Vagina (tissue), 2 donors: ENCODE measurements around the gene ALDH16A1. TPM values are rescaled to one million over a fixed set of nuclear protein-coding genes. Genes with fewer than 3 reads are reported as not detected.
A peak's percentile ranks its signal among the peaks of the same experiment; 100 is the strongest.

Source experiments
- DNase-seq, 2 donors: peaks; one replicate each; pipeline ENCODE4 v3.0.0-alpha.2; 2017; ENCODE audit errors: extremely low spot score in 2 of 2
- H3K27ac ChIP-seq: fragments of 200-600 bp; sonication (generic); one replicate; pipeline ENCODE4 v1.5.1; 2019
- H3K27me3 ChIP-seq: fragments of 200-600 bp; sonication (generic); one replicate; pipeline ENCODE4 v1.5.1; 2019
- H3K36me3 ChIP-seq, 2 donors: fragments of 200-600 bp; sonication (generic); one replicate each; pipeline ENCODE4 v1.5.1; 2017 to 2019
- H3K4me1 ChIP-seq: fragments of 200-600 bp; sonication (generic); one replicate; pipeline ENCODE4 v1.5.1; 2019
- H3K4me3 ChIP-seq, 2 donors: fragments of 200-600 bp; sonication (generic); 1 replicate in 1 of 2; 2 replicates in 1 of 2; pipeline ENCODE4 v1.5.1; 2016 to 2019
- H3K9me3 ChIP-seq: fragments of 200-600 bp; sonication (generic); one replicate; pipeline ENCODE4 v1.5.1; 2019
- CTCF ChIP-seq, 3 experiments: fragments of 450-650 bp in 2 of 3; fragments of 200-600 bp in 1 of 3; sonication (generic) in 1 of 3; IDR thresholded peaks; one replicate each; pipeline ENCODE4 v1.5.1; 2017 to 2019; ENCODE audit warnings: antibody characterized with exemption in 3 of 3, mild to moderate bottlenecking in 2 of 3, moderate library complexity in 2 of 3
- POLR2A ChIP-seq, 2 donors: fragments of 450-650 bp; IDR thresholded peaks; one replicate each; pipeline ENCODE4 v1.6.1; 2017; ENCODE audit warnings: antibody characterized with exemption in 2 of 2, mild to moderate bottlenecking in 2 of 2, moderate library complexity in 2 of 2
- POLR2AphosphoS5 ChIP-seq, 2 donors: sonication (generic); formaldehyde crosslinking; IDR thresholded peaks; one replicate each; pipeline ENCODE4 v1.9.0; 2017; ENCODE audit warnings: antibody characterized with exemption in 2 of 2, mild to moderate bottlenecking in 2 of 2, low read depth in 1 of 2; ENCODE audit not compliant: insufficient read depth in 1 of 2
- intact Hi-C: fragments of 100-400 bp; cut with DNase I; formaldehyde crosslinking; loops from one replicate; pipeline ENCODE4 v1.15.1; 2023
- total RNA-seq: library from RNA; depleted of rRNA; stranded (reverse); fragments of >200 nt; gene quantifications from one replicate; pipeline ENCODE4 v1.2.3, GENCODE V29; 2016

Gene ALDH16A1
- total RNA-seq, 1 donor from 2014 or later: 29.5 TPM

- Histone ChIP-seq H3K4me3 (peak overlapping the region; percentile 73 to 74), H3K4me1 (peaks cover 35% of the 10 kb centered on the region), H3K36me3 (peaks cover 5% of the 10 kb centered on the region in 2 donors), H3K9me3 (no peaks in the 10 kb centered on the region), H3K27ac (peak overlapping the region; percentile 95), H3K27me3 (no peaks in the 10 kb centered on the region)
- DNase-seq: no peak
- intact Hi-C loops: no loop called here
- no peak for TF ChIP-seq CTCF (IDR thresholded peaks at IDR 0.05)
- no peak for TF ChIP-seq POLR2A (IDR thresholded peaks at IDR 0.05)
- no peak for TF ChIP-seq POLR2AphosphoS5 (IDR thresholded peaks at IDR 0.05; ENCODE audit: insufficient read depth in 1 of 2, low read depth in 1 of 2)
Observed at GRCh38 chr19:49512970-49513745, 60.1 kb downstream of the ALDH16A1 start.

- no peak for DNase-seq
- intact Hi-C loops: no loop called here
- no peak for TF ChIP-seq CTCF (IDR thresholded peaks at IDR 0.05)
- TF ChIP-seq POLR2A (IDR thresholded peaks at IDR 0.05): no peak
- TF ChIP-seq POLR2AphosphoS5 (IDR thresholded peaks at IDR 0.05; ENCODE audit: insufficient read depth in 1 of 2, low read depth in 1 of 2): no peak
- Histone ChIP-seq H3K27ac (peak overlapping the region; percentile 95), H3K9me3 (no peaks in the 10 kb centered on the region), H3K36me3 (peaks cover 5% of the 10 kb centered on the region in 2 donors), H3K4me1 (peaks cover 35% of the 10 kb centered on the region), H3K27me3 (no peaks in the 10 kb centered on the region), H3K4me3 (peak overlapping the region; percentile 73 to 74)
Observed at GRCh38 chr19:49513746-49514118, 60.7 kb downstream of the ALDH16A1 start.

- intact Hi-C loops: no loop called here
- peak overlapping the region; percentile 73 to 74 for H3K4me3 ChIP-seq
- H3K4me1 ChIP-seq: peaks cover 35% of the 10 kb centered on the region
- no peaks in the 10 kb centered on the region for H3K9me3 ChIP-seq
- no peaks in the 10 kb centered on the region for H3K27me3 ChIP-seq
- H3K36me3 ChIP-seq: peaks cover 5% of the 10 kb centered on the region in 2 donors
- TF ChIP-seq POLR2A (IDR thresholded peaks at IDR 0.05) (no peak), CTCF (IDR thresholded peaks at IDR 0.05) (no peak), POLR2AphosphoS5 (IDR thresholded peaks at IDR 0.05; ENCODE audit: insufficient read depth in 1 of 2, low read depth in 1 of 2) (no peak)
- peak overlapping the region; percentile 95 for H3K27ac ChIP-seq
- no peak for DNase-seq
Observed at GRCh38 chr19:49514151-49514550, 61.1 kb downstream of the ALDH16A1 start.

GRCh38 chr19:49515767-49516166, 62.7 kb downstream of the ALDH16A1 start:
- no peak for TF ChIP-seq POLR2AphosphoS5 (IDR thresholded peaks at IDR 0.05; ENCODE audit: insufficient read depth in 1 of 2, low read depth in 1 of 2)
- TF ChIP-seq CTCF (IDR thresholded peaks at IDR 0.05): no peak
- TF ChIP-seq POLR2A (IDR thresholded peaks at IDR 0.05): no peak
- Histone ChIP-seq H3K4me1 (peaks cover 35% of the 10 kb centered on the region), H3K4me3 (no peak overlapping the region), H3K36me3 (peaks cover 5% of the 10 kb centered on the region in 2 donors), H3K27ac (no peak overlapping the region), H3K27me3 (no peaks in the 10 kb centered on the region), H3K9me3 (no peaks in the 10 kb centered on the region)
- no peak for DNase-seq
- intact Hi-C loops: no loop called here

GRCh38 chr19:49518033-49518432, 65.0 kb downstream of the ALDH16A1 start:
- peaks cover 5% of the 10 kb centered on the region in 2 donors for H3K36me3 ChIP-seq
- intact Hi-C loops: no loop called here

More at GRCh38 chr19:49518033-49518432, 65.0 kb downstream of the ALDH16A1 start:
- no peak for DNase-seq
- Histone ChIP-seq H3K4me1 (peaks cover 18% of the 10 kb centered on the region), H3K9me3 (no peaks in the 10 kb centered on the region), H3K27me3 (no peaks in the 10 kb centered on the region), H3K4me3 (no peak overlapping the region), H3K27ac (no peak overlapping the region)
- TF ChIP-seq CTCF (IDR thresholded peaks at IDR 0.05) (no peak), POLR2AphosphoS5 (IDR thresholded peaks at IDR 0.05; ENCODE audit: insufficient read depth in 1 of 2, low read depth in 1 of 2) (no peak), POLR2A (IDR thresholded peaks at IDR 0.05) (no peak)
